Kidney capillary endothelial cell (primary cell): Measurements from ENCODE around the gene FUT2.

Experiments used
- DNase-seq: peaks from one replicate; pipeline ENCODE4 v3.0.0-alpha.2; 2018; ENCODE audit warnings: low spot score

The FUT2 gene

DNA sequence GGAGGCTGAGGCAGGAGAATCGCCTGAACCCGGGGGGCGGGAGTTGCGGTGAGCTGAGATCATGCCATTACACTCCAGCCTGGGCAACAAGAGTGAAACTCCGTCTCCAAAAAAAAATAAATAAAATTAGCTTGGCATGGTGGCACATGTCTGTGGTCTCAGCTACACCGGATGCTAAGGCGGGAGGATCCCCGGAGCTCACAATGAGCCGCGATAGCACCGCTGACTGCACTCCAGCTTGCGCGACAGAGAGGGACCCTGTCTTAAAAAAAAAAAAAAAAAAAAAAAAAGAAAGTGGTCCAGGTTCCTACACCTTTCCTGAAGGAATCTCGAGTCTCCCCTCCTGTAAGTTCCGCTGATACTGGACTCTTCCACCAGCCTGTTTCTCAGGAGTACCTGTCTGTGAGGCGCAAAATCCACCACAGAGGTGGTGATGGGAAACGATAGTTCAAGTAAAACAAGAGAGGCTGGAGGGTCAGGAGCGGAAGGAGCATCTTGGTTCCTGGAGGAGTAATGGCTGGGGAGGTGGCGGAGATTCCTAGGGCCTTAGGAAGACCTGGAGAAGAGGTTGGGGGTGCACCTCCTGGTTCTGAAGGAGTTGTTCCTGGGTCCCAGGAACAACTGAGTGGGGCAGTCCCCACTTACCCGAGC, 56.2 kb downstream of the FUT2 start:
- DNase-seq: no peak

GRCh38 chr19:48752496-48753365, 57.0 kb downstream of the FUT2 start, which contains the start of gene FUT1:
Gene FUT1, minus strand, starts transcription at chr19:48752641. Its CDS starts 1,360 bp downstream, at chr19:48751281.
- peak; percentile 63 for DNase-seq

GRCh38 chr19:48755084-48755641, 59.4 kb downstream of the FUT2 start, which contains the start of gene FGF21:
Gene FGF21, plus strand, starts transcription at chr19:48755524. Its CDS starts 713 bp downstream, at chr19:48756237.
- DNase-seq: no peak
